Measurements from ENCODE around the gene RITA1.

GRCh38 chr12:113170457-113170856, 15.1 kb upstream of the RITA1 start:
- TF ChIP-seq, protein P1, sequence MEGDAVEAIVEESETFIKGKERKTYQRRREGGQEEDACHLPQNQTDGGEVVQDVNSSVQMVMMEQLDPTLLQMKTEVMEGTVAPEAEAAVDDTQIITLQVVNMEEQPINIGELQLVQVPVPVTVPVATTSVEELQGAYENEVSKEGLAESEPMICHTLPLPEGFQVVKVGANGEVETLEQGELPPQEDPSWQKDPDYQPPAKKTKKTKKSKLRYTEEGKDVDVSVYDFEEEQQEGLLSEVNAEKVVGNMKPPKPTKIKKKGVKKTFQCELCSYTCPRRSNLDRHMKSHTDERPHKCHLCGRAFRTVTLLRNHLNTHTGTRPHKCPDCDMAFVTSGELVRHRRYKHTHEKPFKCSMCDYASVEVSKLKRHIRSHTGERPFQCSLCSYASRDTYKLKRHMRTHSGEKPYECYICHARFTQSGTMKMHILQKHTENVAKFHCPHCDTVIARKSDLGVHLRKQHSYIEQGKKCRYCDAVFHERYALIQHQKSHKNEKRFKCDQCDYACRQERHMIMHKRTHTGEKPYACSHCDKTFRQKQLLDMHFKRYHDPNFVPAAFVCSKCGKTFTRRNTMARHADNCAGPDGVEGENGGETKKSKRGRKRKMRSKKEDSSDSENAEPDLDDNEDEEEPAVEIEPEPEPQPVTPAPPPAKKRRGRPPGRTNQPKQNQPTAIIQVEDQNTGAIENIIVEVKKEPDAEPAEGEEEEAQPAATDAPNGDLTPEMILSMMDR (IDR thresholded peaks at IDR 0.05; ENCODE audit: low read depth, low read length), result no peak
- no peak for TF ChIP-seq EZH2phosphoT487 (IDR thresholded peaks at IDR 0.05; ENCODE audit: low read depth)

Data from OCI-LY3 (cell line).